ENCODE data around the gene CRYBB1.

DNA sequence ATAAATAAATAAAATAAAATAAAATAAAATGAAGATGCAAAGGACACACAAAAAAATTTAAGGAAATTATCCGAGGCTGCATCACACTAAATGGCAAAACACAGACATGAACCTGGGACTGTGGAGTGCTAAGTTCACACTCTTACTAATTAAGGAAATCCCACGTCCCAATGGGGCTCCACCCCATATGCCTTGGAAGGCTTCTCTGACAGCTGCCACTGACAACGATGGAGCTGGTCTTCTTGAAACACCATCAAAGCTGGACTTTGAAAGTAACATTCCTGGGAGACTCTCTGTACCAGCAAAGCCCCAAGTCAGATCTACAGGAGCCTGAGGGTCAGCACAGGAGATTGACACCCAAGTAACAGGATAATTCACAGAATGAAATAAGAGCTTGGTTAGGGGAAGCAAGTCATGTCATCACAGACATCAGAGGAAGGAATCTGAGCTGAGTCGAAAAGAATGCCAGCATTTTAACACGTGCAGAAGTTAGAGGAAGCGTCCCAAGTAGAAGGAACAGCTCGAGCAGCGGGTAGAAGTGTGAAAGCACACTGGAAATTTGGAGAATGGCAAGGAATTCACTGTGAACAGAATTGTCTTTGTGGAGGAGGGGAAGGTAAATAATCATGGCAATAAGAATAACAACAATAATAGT, 41.7 kb downstream of the CRYBB1 start:
- TF ChIP-seq, protein P1, sequence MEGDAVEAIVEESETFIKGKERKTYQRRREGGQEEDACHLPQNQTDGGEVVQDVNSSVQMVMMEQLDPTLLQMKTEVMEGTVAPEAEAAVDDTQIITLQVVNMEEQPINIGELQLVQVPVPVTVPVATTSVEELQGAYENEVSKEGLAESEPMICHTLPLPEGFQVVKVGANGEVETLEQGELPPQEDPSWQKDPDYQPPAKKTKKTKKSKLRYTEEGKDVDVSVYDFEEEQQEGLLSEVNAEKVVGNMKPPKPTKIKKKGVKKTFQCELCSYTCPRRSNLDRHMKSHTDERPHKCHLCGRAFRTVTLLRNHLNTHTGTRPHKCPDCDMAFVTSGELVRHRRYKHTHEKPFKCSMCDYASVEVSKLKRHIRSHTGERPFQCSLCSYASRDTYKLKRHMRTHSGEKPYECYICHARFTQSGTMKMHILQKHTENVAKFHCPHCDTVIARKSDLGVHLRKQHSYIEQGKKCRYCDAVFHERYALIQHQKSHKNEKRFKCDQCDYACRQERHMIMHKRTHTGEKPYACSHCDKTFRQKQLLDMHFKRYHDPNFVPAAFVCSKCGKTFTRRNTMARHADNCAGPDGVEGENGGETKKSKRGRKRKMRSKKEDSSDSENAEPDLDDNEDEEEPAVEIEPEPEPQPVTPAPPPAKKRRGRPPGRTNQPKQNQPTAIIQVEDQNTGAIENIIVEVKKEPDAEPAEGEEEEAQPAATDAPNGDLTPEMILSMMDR (IDR thresholded peaks at IDR 0.05; ENCODE audit: low read length) = no peak
- TF ChIP-seq EZH2 (optimal IDR thresholded peaks at IDR 0.05; ENCODE audit: low read depth, low read length) = no peak
- no peak for TF ChIP-seq EZH2phosphoT487 (IDR thresholded peaks at IDR 0.05; ENCODE audit: low read length)

All from MM.1S (cell line).